ENCODE measurements around the gene MAN2A2. TPM values are rescaled to one million over a fixed set of nuclear protein-coding genes. Genes with fewer than 3 reads are reported as not detected.

Gene MAN2A2
- total RNA-seq, 2 experiments from 2014 or later: 11.6 to 12.2 TPM

DNA sequence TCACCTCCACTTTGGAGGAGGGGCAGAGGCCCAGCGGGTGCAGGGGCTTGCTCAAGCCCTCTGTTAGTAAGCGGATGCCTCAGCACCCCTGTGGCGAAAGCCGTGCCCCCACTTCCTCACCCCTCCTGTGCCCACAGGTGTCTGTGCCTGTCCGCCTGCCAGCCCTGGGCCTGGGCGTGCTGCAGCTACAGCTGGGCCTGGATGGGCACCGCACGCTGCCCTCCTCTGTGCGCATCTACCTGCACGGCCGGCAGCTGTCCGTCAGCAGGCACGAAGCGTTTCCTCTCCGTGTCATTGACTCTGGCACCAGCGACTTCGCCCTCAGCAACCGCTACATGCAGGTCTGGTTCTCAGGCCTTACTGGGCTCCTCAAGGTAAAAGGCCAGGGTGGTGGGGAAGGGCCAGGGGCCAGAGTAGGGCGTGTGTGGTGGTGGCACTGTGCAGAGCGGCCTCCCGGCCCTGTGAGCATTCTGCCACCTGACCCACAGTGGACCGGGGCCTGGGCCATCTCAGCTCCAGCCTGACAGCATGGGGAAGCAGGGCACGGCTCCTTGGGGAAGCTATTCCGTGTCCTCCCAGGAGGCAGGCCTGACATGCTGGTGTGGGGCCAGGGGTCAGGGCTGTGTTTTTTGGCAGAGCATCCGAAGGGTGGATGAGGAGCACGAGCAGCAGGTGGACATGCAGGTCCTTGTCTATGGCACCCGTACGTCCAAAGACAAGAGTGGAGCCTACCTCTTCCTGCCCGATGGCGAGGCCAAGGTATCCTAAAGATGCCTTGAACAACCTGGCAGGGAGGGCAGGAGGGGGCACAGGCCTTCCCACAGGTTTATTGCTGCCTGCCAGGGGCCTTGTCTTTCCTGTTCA, 9.0 kb downstream of the MAN2A2 start:
- H3K36me3 ChIP-seq (ENCODE audit: insufficient read depth, low read length): no peaks in the 10 kb centered on the region

DNA sequence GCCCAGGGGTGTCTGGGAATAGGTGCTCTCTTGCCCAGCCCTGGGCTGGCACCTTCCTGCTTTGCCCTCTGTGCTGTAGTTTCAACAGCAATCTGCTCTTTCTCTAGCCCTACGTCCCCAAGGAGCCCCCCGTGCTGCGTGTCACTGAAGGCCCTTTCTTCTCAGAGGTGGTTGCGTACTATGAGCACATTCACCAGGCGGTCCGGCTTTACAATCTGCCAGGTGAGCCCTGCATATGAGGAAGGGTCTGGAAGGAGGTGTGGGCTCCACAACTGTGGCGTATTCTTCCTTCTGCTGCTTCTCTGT, 9.6 kb downstream of the MAN2A2 start:
- Histone ChIP-seq H3K79me2 (ENCODE audit: insufficient read depth, low read depth, low read length) (no peaks in the 10 kb centered on the region), H2AFZ (ENCODE audit: low read length) (no peak overlapping the region), H3K4me3 (ENCODE audit: low read depth, low read length, poor library complexity, severe bottlenecking) (no peak overlapping the region), H3K4me1 (ENCODE audit: insufficient read depth, low read length, poor library complexity, severe bottlenecking) (peaks cover 24% of the 10 kb centered on the region), H3K9me3 (ENCODE audit: low read length) (no peaks in the 10 kb centered on the region), H3K27ac (ENCODE audit: low read depth, low read length, poor library complexity, severe bottlenecking) (no peak overlapping the region), H3K4me2 (ENCODE audit: low read length) (no peak overlapping the region), H3K9me2 (ENCODE audit: insufficient read depth, low read length) (no peaks in the 10 kb centered on the region), H4K20me1 (ENCODE audit: insufficient read depth, low read length) (no peaks in the 10 kb centered on the region), H3K36me3 (ENCODE audit: insufficient read depth, low read length) (no peaks in the 10 kb centered on the region)
- no peak for DNase-seq (ENCODE audit: low spot score)
- intact Hi-C loops (cut with micrococcal nuclease; ENCODE audit: unreplicated experiment): no loop called here
- no TSS peak for BruUV-seq (replicated peaks)
- no peak for TF ChIP-seq EZH2phosphoT487 (IDR thresholded peaks at IDR 0.05; ENCODE audit: borderline replicate concordance, low read depth, low read length)
- TF ChIP-seq, protein P1, sequence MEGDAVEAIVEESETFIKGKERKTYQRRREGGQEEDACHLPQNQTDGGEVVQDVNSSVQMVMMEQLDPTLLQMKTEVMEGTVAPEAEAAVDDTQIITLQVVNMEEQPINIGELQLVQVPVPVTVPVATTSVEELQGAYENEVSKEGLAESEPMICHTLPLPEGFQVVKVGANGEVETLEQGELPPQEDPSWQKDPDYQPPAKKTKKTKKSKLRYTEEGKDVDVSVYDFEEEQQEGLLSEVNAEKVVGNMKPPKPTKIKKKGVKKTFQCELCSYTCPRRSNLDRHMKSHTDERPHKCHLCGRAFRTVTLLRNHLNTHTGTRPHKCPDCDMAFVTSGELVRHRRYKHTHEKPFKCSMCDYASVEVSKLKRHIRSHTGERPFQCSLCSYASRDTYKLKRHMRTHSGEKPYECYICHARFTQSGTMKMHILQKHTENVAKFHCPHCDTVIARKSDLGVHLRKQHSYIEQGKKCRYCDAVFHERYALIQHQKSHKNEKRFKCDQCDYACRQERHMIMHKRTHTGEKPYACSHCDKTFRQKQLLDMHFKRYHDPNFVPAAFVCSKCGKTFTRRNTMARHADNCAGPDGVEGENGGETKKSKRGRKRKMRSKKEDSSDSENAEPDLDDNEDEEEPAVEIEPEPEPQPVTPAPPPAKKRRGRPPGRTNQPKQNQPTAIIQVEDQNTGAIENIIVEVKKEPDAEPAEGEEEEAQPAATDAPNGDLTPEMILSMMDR (conservative IDR thresholded peaks at IDR 0.05; ENCODE audit: low read length): no peak
- POLR2A ChIA-PET: no interaction called here
- CTCF ChIA-PET (ENCODE audit: unreplicated experiment): no interaction called here

More for the DNA sequence above, 9.0 kb downstream of the MAN2A2 start:
- ChIA-PET CTCF (ENCODE audit: unreplicated experiment) (no interaction called here), POLR2A (no interaction called here)
- Histone ChIP-seq H3K4me3 (ENCODE audit: low read depth, low read length, poor library complexity, severe bottlenecking) (no peak overlapping the region), H3K4me1 (ENCODE audit: insufficient read depth, low read length, poor library complexity, severe bottlenecking) (peaks cover 24% of the 10 kb centered on the region), H4K20me1 (ENCODE audit: insufficient read depth, low read length) (no peaks in the 10 kb centered on the region), H3K4me2 (ENCODE audit: low read length) (no peak overlapping the region), H3K9me3 (ENCODE audit: low read length) (no peaks in the 10 kb centered on the region), H3K79me2 (ENCODE audit: insufficient read depth, low read depth, low read length) (no peaks in the 10 kb centered on the region), H3K9me2 (ENCODE audit: insufficient read depth, low read length) (no peaks in the 10 kb centered on the region), H3K27ac (ENCODE audit: low read depth, low read length, poor library complexity, severe bottlenecking) (no peak overlapping the region), H2AFZ (ENCODE audit: low read length) (no peak overlapping the region)
- DNase-seq (ENCODE audit: low spot score): no peak
- TF ChIP-seq, protein P1 (conservative IDR thresholded peaks at IDR 0.05; ENCODE audit: low read length): no peak
- no peak for TF ChIP-seq EZH2phosphoT487 (IDR thresholded peaks at IDR 0.05; ENCODE audit: borderline replicate concordance, low read depth, low read length)
- no TSS peak for BruUV-seq (replicated peaks)
- intact Hi-C loops (cut with micrococcal nuclease; ENCODE audit: unreplicated experiment): no loop called here

DNA sequence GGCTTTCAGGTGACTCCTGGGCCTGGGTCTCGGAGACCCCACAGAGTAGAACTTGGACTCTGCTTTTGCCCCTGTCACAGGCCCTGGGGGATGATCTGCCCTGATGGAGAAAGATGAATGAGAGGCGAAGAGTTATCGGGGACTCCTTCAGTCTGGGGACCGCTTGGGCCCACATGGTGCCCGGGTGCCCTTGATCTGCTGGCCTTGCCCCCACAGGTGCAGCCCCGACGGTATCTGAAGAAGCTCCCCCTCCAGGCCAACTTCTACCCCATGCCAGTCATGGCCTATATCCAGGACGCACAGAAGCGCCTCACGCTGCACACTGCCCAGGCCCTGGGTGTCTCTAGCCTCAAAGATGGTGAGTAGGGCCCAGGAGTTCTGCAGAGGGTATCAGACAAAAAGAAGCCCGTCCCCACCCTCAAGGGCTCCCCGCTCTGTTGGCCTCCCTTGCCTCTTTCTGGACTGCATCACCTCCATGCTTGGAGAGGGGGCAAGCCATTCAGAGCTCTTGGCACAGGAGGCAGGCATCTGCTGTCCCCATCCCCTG, 10.4 kb downstream of the MAN2A2 start:
- TF ChIP-seq, protein P1 (conservative IDR thresholded peaks at IDR 0.05; ENCODE audit: low read length): no peak
- no peak for TF ChIP-seq EZH2phosphoT487 (IDR thresholded peaks at IDR 0.05; ENCODE audit: borderline replicate concordance, low read depth, low read length)
- Histone ChIP-seq H3K9me3 (ENCODE audit: low read length) (no peaks in the 10 kb centered on the region), H3K27ac (ENCODE audit: low read depth, low read length, poor library complexity, severe bottlenecking) (no peak overlapping the region), H3K4me1 (ENCODE audit: insufficient read depth, low read length, poor library complexity, severe bottlenecking) (peaks cover 24% of the 10 kb centered on the region), H3K4me2 (ENCODE audit: low read length) (no peak overlapping the region), H2AFZ (ENCODE audit: low read length) (no peak overlapping the region), H4K20me1 (ENCODE audit: insufficient read depth, low read length) (no peaks in the 10 kb centered on the region), H3K36me3 (ENCODE audit: insufficient read depth, low read length) (no peaks in the 10 kb centered on the region), H3K9me2 (ENCODE audit: insufficient read depth, low read length) (no peaks in the 10 kb centered on the region), H3K4me3 (ENCODE audit: low read depth, low read length, poor library complexity, severe bottlenecking) (no peak overlapping the region), H3K79me2 (ENCODE audit: insufficient read depth, low read depth, low read length) (no peaks in the 10 kb centered on the region)
- CTCF ChIA-PET (ENCODE audit: unreplicated experiment): no interaction called here
- POLR2A ChIA-PET: interaction anchor here (1.0 kb wide), 1 partner anchor 10 kb away, joined by 3 read pairs; the partner anchor contains the start of gene MAN2A2
- no peak for DNase-seq (ENCODE audit: low spot score)
- BruUV-seq (replicated peaks): no TSS peak
- intact Hi-C loops (cut with micrococcal nuclease; ENCODE audit: unreplicated experiment): no loop called here

All from OCI-LY7 (cell line).